GM19438 (cell line): ENCODE data around the gene SH3D19.
A peak's percentile ranks its signal among the peaks of the same experiment; 100 is the strongest.

Experiments used
- ATAC-seq: cut with Tn5 transposase; IDR thresholded peaks from one replicate; pipeline ENCODE4 v1.9.1; 2021; ENCODE audit warnings: low read depth; ENCODE audit not compliant: unreplicated experiment

Gene SH3D19, protein sequence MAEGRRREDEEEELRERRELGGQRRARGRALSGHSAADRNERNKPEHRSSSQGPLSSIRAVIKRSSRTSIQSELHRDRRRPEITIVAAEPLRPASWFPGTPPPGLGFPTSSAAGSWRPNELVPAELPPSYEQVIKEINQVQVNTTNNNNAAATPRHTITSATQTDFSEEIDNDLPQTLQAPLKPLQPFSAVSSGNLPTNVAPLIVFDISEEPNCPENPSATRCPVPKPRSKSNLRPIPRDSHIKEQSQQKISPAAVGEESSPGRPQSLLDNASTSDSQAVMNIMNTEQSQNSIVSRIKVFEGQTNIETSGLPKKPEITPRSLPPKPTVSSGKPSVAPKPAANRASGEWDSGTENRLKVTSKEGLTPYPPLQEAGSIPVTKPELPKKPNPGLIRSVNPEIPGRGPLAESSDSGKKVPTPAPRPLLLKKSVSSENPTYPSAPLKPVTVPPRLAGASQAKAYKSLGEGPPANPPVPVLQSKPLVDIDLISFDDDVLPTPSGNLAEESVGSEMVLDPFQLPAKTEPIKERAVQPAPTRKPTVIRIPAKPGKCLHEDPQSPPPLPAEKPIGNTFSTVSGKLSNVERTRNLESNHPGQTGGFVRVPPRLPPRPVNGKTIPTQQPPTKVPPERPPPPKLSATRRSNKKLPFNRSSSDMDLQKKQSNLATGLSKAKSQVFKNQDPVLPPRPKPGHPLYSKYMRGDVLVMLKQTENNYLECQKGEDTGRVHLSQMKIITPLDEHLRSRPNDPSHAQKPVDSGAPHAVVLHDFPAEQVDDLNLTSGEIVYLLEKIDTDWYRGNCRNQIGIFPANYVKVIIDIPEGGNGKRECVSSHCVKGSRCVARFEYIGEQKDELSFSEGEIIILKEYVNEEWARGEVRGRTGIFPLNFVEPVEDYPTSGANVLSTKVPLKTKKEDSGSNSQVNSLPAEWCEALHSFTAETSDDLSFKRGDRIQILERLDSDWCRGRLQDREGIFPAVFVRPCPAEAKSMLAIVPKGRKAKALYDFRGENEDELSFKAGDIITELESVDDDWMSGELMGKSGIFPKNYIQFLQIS

DNA sequence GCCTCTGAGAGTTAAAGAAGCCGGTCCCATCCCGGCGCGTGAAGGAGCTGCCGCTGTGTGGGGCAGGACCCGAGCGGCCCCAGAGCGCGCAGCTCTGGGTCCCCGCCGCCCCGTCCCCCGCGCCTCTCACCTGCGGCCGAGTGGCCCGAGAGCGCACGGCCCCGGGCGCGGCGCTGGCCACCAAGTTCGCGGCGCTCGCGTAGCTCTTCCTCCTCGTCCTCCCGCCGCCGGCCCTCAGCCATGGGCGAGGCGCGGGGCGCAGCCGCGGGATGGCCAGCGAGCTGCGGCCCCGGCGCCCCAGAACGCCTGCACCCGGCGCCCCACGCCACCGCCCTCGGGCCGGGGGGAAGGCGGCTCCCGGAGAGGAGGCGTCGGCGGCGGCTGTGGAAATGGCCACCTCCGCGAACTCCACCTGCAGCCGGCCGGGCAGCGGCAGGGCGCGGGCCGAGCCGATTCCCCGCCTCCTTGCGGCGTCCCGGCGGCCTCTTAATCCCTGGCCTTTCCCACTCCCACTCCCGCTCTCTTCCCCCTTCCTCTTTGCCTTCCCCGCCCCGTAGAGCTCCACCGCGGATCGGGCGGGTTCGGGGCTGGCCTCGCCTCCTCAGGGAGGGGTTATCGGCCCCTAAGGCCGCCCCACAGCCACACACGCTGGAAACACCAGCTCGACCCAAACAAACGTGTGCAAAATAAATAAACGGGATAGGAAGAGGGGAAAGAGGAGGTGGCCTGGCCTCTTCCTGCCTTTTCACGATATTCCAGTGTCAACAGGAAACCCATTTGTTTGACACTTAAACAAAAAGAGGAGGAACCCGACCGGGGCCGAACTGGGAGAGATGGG is at the start of gene SH3D19:
SH3D19 (minus strand) TSS at position 495 of the 838 bp plus-strand sequence; CDS start at position 242, 253 bp downstream.
- ATAC-seq, result no peak

DNA sequence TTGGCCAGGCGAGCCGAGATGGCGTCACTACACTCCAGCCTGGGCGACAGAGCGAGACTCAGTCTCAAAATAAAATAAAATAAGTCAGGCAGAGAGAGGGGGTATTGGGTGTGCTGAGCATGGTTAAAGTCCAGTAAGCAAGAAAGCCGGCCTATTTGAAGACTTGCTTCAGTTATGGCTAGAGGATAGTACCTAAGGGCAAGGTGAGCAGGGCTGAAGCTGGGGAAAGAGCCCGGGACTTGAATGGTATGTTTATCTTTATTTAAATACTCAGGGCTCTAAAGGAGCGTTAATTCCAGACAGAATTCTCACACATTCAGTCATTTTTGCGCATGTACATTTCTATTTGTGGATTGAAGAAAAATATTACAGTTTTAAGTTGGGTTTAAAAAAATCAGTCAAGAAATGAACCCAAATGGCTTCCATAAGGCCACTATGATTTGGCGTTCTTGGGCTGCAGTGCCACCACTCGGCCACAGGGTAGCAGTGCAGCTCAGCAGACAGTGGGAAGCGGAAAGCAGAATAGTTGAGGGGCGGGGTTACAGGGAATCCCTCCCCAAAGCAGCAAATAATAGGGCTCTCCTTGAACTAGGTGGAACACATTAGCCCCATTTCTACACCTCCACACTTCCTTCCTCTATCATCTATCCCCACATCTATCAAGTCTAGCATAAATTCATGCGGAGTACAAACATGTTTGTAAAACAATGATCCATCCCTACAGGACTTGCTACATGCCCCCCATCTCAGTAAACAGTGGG is 37.2 kb upstream of the SH3D19 start:
- ATAC-seq, result peak; percentile 95

DNA sequence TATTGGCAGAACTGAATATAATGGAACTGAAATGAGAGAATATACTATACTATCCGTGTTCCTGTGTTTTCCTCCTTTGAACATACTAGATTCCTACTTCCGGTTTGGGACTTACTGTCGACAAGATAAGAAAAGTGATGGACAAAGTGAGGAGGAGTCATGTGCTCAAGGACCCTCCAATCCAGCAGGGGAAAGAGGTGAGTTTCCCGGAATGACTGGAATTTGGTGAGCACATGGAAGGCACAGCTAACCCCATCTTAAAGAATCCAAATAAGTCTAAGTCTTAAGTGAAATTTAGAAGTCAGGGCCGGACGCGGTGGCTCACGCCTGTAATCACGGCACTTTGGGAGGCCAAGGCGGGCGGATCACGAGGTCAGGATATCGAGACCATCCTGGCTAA is 36.6 kb upstream of the SH3D19 start:
- ATAC-seq, result no peak

DNA sequence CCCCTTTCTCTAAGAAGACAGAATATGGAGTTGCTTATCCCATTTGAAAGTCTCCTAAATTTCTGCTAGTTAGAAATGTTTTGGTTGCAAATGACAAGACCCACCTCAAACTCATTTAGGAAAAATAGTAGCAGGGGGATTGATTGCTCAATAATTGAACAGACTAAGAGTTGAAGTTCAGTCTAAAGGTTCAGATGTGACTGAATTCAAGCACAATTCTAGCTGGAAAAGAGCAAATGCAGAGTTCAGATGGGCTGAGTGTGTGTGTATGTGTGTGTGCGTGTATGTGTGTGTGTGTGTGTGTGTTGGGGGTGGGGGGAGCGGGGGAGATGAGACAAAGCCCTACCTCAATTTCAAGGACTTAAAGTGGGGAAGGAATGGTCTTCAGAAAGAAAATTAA is 35.7 kb upstream of the SH3D19 start:
- ATAC-seq, result no peak

DNA sequence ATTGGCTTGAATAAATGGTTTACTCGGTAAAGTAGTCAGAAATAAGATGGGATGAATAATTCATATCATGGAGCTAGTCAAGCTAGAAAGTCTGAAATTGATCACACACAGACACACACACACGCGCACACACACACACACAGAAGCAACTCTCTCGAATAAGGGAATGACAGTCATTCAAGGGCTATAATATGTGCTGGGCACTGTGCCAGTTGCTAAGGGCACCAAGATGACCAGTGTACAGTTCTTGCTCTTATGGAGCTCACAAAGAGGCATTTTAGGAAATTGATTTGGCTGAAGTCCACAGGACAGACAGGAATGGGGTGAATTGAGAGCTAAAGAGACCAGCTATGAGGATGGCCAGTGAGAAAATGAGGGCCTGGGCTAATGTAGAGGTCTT is 34.2 kb upstream of the SH3D19 start:
- no peak for ATAC-seq

DNA sequence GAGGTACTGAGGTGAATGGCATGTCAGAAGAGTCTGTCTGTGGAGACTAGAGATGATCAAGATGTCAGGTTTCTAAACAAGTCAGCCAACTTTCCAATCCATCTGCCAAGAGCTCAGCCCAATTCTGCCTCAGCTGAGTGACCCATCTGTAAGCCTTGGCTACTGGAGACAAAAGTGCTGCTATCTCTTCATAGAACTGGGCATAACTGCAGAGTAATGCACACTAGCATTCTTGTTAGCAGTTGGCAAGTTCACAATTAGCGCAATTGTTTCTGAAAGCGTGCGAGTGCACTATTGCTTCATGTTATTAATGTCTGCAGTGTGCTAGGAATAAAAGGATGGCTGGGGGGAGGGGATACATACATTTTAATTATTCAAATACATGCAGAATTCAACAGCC is 32.9 kb upstream of the SH3D19 start:
- ATAC-seq, result no peak

DNA sequence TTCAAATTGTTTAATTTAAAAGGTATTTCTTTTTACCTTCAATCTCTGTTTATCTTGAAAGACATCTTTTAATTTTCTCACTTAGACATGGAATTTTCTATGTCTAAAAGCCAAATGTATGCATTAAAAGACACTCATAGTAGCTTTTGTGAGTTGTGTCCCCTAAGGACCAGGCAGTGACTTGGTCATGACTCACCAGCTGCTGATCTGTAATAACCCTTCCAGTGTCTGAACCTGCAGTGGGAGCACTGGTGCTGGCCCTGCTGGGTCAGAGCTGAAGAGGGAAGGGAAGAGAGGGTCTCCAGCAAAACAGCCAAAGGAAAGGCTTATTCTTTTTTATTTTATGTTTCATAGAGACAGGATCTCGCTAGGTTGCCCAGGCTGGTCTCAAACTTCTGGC is 31.1 kb upstream of the SH3D19 start:
- ATAC-seq, result no peak

DNA sequence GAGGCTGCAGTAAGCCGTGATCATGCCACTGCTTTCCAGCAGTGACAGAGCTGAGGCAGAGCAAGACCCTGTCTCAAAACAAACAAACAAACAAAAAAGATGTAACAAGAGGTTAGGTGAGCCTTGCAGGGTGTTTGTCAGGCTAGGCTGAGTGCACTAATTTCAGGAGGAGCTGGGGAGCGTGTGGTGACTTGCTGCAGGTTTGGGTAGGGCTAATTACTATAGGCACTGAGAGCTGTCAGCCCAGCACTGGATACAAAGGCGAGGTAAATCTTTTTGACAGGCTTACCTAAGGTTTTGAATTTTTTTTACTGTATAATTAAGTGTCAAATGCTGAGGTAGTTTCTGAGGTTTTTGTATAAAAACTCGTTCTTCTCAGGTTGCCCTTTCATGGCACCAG is 29.8 kb upstream of the SH3D19 start:
- no peak for ATAC-seq

DNA sequence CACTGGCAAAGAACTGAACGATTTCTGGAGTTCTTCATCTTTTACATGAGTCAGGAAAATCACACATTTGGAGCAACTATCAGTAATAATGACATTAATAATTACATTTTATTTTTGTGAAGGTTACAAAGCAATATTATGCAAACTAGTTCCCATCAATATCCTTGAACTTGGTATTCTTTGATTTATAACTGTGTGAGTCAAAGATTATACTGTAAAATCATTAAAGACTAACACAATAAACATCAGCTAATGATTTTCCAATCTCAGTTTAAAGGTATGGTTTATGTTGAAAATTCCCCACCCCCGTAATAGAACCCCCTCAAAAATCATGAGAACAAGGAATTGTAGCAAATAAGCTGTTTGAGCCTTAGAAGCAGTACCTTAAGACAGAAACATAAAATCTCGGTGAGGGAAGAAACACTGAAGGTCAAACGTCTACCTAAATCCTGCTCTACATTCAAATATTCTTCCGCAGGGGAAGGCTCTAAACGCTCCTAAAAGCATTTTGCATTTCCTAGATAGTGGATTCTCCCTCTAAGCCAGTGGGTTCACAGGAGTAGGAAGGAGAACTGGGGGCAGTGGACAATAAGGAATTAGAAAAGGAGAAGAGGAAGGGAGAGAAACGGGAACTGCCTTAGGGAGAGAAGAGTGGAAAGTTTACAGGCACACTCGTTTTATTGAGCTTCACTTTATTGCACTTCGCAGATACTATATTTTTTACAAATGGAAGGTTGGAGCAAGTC is 22.3 kb upstream of the SH3D19 start:
- ATAC-seq, result no peak

DNA sequence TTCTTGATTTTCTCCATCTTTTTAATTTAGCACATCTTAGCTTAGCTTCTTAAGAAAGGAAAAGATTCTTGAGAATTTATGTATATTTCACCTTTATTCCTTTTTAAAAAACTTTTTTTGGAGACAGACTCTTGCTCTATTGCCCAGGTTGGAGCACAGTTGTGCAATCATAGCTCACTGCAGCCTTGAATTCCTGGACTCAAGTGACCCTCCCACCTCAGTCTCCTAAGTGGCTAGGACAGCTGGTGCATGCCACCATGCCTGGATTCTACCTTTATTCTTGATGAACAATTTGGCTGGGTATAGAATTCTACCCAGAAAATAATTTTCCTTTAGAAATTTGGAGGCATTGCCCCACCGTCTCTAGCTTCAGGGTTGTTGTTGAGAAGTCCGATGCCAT is 19.5 kb upstream of the SH3D19 start:
- ATAC-seq, result no peak

DNA sequence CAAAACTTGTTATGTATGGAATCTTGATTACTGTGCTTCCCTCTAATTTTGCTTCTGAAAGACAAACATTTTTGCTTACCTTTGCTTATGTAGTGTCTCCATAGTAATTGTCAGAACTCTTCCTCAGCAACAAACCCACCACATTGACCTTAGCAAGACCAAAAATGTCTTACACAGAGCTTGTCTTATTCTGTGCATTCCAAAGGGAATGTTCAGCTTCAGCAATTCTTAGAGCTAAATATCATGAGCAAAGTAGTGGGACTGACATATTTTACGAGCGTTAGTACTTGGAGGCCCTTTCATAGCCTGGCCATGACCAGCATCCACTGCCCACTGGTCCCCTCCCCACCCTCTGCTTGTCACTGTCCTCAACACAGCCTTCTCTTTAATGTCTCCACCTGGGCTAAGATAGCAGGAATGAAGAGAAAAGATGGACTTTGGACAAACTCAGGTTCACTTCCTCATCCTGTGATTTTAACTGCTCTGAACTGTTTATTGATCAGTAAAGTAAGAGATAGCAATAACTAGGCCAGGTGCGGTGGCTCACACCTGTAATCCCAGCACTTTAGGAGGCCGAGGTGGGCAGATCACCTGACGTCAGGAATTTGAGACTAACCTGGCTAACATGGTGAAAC is 15.5 kb upstream of the SH3D19 start:
- ATAC-seq, result no peak

DNA sequence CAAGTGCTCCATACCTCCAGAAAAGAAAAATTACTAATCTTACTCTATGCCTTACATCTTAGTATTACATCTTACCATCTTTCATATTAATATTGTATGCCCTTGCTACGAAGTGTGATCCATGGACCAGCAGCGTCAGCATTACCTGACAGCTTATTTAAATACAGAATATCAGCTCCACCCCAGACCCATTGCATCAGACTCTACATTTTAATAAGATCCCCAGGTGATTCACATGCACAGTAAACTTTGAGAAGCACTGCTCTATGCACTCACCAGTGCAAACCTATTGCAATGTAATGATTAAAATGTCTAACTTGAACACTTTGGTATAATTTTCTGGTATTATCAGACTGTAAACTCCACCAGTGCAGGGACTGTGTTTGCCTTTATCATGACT is 14.1 kb upstream of the SH3D19 start:
- ATAC-seq, result no peak

DNA sequence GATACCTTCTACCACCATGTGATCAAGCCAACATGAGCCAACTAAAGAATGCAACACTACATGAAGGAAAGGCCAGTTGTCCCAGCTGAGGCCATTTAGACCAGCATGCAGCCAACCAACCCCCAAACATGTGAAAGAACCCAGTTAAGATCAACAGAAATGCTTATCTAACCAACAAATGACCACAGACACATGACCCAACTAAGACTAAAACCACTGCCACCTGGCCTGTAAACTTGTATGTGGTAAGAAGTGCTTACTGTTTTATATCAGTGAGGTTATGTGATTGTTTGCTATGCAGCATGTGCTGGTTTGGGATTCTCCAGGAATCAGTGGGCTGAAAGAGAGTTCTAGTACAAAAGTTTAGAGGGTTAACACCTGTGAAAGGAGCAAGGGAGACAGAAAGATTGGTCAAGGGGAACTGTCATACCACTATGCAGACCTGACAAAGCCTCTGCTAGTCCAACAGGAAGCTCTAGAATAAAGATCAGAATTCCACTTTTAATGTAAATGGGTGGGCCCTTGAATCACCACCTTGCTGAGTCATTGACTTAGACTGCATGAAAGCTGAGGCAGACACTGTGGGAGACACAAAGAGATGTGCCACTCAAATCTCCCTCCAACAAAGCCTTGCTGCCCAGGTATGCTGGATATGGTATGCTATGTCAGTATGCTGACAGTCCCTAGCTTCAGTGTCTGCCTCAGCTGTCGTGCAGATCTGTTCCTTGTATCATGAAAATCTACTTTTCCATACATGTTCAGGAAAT is 6.1 kb upstream of the SH3D19 start:
- ATAC-seq, result no peak

DNA sequence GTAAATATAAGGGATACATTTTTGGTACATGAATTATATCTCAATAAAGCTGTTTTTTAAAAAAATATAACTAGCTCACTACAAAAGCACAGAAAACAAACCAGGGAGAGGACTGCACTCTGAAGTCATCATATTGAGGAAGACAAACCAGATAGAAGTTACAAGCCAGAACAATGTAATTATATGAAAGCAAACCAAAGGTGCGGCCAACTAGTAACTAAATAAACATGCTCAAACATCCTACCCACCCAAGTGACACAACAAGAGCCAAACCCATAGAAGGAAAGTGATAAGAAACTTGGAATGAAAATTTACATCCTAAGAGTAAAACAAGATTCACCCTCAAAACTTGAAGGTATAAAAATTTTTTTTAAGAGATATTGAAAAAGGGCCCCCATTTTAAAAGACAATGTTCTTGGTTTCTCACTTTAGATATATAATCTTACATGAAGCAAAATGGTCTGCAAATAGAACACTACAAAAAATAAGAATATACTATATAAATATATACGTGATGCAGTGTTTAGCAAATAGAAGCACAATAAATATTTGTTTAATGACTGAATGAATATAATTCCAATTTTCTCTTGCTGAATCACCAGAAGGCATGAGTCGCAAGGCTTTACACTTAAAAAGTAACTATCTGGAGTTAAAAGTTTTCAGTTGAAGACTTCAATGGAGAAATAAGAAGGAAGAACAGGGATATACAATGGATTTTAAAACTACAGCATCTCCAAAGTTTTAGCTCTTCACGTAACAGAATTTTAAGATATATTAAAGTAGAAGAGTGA is 4.0 kb upstream of the SH3D19 start:
- ATAC-seq, result no peak

DNA sequence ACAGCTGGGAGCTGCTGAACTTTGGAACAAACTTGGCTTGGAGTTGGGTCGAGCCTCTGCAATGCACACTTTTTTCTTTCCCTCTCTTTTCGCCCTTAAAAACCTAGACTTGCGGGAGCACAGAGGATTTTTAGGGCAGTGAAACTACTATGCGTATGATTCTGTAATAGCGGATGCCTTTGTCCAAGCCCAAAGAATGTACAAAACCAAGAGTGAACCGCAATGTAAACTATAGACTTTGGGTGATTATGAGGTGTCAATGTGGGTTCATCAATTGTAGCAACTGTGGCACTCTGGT is 493 bp upstream of the SH3D19 start:
- no peak for ATAC-seq

DNA sequence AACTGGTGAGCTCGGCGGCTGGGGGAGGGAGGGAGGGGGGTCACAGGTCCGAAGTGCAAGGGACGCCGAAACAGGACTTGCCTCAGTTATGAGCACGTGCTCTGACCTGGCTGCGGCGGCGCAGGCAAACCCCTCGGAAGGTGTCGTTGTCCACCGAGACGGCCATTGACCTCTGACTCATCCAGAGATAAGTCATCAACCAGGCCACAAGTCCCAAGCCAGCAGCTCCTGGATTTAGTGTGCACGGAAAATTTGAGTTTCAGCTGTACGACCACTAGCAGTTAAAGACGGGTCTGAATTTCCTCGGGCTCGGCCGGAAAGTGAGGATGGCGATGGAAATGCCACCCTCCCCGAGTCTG is 674 bp downstream of the SH3D19 start:
- no peak for ATAC-seq

DNA sequence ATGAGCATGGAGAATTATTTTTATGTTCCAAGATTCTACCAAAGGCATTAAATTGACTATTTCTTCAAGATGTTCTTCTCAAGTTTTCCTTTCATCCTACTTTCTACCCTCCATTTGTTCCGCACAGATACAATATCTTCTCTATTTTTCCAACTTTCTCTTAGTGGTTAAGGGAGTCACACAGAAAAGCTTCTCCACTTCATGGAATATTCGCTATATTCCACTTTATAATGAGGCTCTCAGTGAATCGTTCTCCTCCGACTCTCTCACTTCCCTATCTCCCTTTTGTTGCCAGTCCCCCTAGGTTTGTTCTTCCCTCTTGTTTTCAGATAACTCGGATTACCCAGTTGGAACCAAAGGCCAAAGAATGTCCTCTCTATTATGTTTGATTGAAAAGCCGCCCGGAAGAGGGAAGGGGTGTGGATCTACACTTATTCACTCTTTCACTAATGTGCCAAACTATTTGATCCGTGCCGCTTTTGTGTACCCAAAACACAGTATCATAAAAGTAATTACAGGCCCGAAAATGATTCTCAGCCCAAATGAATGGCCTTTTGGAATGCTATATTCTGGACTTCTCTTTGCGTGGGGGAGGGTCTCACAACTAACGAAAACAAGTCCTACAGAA is 1.2 kb downstream of the SH3D19 start:
- no peak for ATAC-seq
